ENCODE measurements around the gene PRR23E.

DNA sequence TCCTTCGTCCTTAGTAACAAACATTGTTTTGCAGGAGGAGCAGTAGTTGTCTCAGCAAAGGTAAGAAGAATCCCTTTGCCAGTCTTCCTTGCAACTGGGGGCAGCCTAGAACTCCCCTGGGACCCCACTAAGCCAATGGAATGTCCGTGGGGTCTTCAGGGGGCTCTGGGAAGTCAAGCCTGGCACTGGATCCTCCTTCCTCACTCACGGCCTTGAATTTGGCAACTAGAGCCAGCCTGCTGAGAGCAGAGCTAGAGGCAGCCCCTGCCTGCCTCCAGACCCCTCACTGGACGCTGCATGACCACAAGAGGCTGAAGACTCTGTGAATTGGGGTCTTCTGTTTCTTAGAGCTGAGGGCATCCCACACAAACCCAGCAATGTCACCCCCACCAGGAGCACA, 18.6 kb upstream of the PRR23E start:
- TF ChIP-seq, protein P1, sequence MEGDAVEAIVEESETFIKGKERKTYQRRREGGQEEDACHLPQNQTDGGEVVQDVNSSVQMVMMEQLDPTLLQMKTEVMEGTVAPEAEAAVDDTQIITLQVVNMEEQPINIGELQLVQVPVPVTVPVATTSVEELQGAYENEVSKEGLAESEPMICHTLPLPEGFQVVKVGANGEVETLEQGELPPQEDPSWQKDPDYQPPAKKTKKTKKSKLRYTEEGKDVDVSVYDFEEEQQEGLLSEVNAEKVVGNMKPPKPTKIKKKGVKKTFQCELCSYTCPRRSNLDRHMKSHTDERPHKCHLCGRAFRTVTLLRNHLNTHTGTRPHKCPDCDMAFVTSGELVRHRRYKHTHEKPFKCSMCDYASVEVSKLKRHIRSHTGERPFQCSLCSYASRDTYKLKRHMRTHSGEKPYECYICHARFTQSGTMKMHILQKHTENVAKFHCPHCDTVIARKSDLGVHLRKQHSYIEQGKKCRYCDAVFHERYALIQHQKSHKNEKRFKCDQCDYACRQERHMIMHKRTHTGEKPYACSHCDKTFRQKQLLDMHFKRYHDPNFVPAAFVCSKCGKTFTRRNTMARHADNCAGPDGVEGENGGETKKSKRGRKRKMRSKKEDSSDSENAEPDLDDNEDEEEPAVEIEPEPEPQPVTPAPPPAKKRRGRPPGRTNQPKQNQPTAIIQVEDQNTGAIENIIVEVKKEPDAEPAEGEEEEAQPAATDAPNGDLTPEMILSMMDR (conservative IDR thresholded peaks at IDR 0.05) = no peak
- no peak for TF ChIP-seq EZH2 (IDR thresholded peaks at IDR 0.05; ENCODE audit: low read depth)
